ENCODE measurements around the gene ANKZF1.
"Not testable (repeated sequence)": the region's sequence is repeated elsewhere in the genome, so short reads cannot be mapped to it uniquely, and the experiment has no call there.

Gene ANKZF1

DNA sequence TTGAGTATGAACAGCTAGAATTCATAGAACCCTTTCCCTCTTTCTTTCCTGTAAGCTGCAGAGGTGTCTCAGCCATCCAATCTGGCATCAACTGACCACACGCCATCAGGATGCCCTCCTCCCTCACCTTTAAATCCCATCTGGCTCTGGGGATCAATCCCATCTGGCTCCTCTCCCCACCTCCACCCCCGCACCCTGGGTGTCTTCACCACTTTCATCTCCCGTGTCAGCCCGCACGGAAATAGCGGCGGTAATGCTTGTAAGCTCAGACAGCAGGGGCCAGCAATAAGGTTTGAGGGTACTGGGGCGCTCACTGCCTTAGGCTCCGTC, 22.9 kb downstream of the ANKZF1 start:
- H3K4me3 Mint-ChIP-seq = peak overlapping the region; percentile 87
- no peaks in the 10 kb centered on the region for H3K27me3 Mint-ChIP-seq
- DNase-seq (peak; percentile 43), ATAC-seq (no peak)
- no peaks in the 10 kb centered on the region for H3K9me3 Mint-ChIP-seq
- peaks cover 69% of the 10 kb centered on the region for H3K4me1 Mint-ChIP-seq
- peaks cover 52% of the 10 kb centered on the region for H3K36me3 Mint-ChIP-seq (ENCODE audit: low read depth)
- peak overlapping the region; percentile 92 for H3K27ac Mint-ChIP-seq

DNA sequence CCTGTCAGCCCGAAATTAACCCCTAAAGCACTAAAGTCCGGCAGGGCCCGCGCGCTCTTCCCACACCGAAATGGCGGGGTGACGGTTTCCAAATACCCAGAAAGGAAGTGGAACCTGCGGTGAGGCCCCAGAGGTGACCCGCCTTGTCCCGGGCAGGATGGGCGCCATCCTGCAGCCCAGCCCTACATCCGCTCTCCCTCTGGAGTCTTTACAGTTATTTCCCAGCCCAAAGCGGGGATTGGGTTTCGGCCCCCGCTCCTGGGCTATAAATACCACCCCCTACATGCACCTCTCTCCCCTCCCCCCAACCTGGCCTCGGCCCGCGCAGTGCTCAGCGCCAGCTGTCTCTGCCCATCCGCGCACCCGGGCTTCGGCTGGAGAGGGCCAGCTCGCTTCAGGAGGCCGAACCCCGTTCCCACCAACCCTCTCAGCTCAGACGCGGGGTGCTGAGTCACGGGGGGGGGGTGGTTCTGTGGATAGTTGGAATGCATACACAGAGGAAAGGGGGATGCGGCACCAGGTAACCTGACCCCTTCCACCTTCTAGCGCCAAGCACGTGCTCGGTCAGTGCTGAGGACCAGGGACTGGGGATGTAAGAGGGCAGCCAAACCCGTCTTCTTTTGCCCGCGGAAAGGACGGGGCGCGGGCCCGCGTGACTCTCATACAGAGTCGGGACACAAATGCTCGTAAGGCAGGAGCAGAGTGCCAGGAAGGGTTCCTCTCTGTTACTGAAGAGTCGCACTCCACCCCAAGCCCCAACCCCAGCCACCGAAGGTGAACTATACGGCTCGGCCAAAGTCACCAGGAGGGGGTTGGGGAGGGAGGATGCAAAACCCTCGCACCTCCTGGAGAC, 23.5 kb downstream of the ANKZF1 start, which contains the start of gene TUBA4B:
TSS of gene TUBA4B (plus strand) at position 344 of the 853 bp plus-strand sequence. CDS start at position 509, 165 bp downstream.
- Mint-ChIP-seq H3K36me3 (ENCODE audit: low read depth) (peaks cover 49% of the 10 kb centered on the region), H3K27me3 (no peaks in the 10 kb centered on the region), H3K27ac (peak within 1 kb of the TSS; percentile 92), H3K9me3 (no peaks in the 10 kb centered on the region), H3K4me3 (peak within 1 kb of the TSS; percentile 87), H3K4me1 (peaks cover 64% of the 10 kb centered on the region)
- ATAC-seq (peak; percentile 4), DNase-seq (peak; percentile 58)

DNA sequence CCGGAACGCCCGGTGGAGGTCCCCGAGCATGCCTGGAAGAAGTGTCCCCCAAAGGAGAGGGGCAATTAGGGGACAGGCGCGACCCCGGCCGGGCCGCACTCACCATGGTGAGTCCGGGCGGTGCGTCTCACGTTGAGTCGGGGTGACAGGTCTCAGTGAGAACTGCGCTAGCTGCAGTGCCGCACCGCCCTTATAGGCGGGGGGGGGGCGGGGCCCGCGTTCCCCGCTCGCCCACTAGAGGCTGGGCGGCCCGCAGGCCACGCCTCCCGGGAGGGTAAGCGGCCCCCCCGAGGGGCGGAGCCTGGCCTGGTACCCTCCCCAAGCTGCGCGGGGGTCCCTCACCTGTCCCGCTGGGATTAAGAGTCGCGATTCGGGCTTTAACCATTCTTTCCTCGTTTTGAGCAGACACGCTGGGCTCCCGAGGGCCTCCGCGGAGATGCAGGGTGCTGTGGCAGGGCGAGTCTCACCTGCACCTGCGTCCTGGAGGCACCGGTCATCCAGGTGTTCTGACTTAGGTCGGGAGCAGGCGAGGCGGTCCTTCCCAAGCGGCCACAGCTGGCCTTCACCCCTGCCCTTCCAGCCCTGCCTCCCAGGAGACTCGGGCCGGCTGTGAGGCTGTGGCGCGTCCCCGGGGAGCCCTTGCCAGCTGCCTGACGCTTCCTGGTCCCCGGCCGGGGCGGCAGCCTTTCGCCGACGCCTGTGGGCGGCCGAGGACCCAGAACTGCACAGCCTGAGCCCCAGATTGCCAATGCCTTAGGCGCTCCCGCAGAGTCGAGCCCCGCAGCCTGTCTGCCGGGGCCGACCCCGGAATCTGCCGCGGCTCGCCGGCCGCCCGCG, 24.4 kb downstream of the ANKZF1 start, which contains the start of gene TUBA4A:
TSS of gene TUBA4A (minus strand) at position 166 of the 837 bp plus-strand sequence. CDS start at position 106, 60 bp downstream.
- DNase-seq (peak; percentile 89), ATAC-seq (peak; percentile 56)
- peak within 1 kb of the TSS; percentile 98 for H3K27ac Mint-ChIP-seq
- H3K4me3 Mint-ChIP-seq = peak within 1 kb of the TSS; percentile 87
- no peaks in the 10 kb centered on the region for H3K27me3 Mint-ChIP-seq
- no peaks in the 10 kb centered on the region for H3K9me3 Mint-ChIP-seq
- peaks cover 56% of the 10 kb centered on the region for H3K4me1 Mint-ChIP-seq
- H3K36me3 Mint-ChIP-seq (ENCODE audit: low read depth) = peaks cover 42% of the 10 kb centered on the region

DNA sequence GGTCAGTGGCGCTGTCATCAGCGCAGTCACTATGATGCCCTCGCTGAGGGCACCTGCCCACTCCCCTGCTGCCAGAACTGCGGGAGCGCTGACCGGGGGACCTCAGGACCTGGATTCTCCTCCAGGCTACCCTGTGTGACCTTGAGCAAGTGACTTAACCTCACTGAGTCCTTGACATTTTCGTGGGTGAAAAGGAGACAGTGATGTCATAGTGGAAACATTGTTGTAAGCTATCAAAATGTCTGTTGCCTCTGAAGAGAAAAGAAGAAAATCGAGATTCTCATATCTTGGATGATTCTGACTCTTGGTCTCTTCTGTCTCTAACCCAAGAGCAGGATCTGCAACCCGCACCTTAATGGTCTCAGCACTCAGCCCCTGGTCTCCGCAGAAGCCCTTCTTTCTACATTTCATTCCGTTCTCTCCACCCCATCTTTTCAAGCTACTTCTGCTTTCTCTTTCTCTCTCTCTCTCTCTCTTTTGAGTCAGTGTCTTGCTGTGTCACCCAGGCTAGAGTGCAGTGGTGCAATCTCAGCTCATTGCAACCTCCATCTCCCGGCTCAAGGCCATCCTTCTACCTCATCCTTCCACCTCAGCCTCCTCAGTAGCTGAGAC, 25.1 kb downstream of the ANKZF1 start:
- peak overlapping the region; percentile 98 for H3K27ac Mint-ChIP-seq
- peaks cover 36% of the 10 kb centered on the region for H3K36me3 Mint-ChIP-seq (ENCODE audit: low read depth)
- DNase-seq (peak; percentile 33), ATAC-seq (peak; percentile 58)
- no peaks in the 10 kb centered on the region for H3K27me3 Mint-ChIP-seq
- H3K4me3 Mint-ChIP-seq = peak overlapping the region; percentile 87
- H3K4me1 Mint-ChIP-seq = peaks cover 49% of the 10 kb centered on the region
- no peaks in the 10 kb centered on the region for H3K9me3 Mint-ChIP-seq

DNA sequence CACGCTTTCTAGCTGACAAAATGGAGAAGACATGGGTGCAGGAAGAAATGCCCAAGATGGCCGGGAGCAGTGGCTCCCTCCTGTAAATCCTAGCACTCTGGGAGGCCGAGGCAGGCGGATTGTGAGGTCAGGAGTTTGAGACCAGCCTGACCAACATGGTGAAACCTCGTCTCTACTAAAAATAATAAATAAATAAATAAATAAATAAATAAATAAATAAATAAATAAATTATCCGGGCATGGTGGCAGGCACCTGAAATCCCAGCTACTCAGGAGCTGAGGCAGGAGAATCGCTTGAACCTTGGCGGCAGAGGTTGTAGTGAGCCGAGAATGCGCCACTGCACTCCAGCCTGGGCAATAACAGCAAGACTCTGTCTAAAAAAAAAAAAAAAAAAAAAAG, 29.3 kb downstream of the ANKZF1 start:
- H3K9me3 Mint-ChIP-seq; ATAC-seq; DNase-seq; H3K36me3 Mint-ChIP-seq (ENCODE audit: low read depth); H3K27me3 Mint-ChIP-seq; H3K4me3 Mint-ChIP-seq; H3K27ac Mint-ChIP-seq: not testable (repeated sequence)
- H3K4me1 Mint-ChIP-seq = peaks cover 26% of the 10 kb centered on the region

DNA sequence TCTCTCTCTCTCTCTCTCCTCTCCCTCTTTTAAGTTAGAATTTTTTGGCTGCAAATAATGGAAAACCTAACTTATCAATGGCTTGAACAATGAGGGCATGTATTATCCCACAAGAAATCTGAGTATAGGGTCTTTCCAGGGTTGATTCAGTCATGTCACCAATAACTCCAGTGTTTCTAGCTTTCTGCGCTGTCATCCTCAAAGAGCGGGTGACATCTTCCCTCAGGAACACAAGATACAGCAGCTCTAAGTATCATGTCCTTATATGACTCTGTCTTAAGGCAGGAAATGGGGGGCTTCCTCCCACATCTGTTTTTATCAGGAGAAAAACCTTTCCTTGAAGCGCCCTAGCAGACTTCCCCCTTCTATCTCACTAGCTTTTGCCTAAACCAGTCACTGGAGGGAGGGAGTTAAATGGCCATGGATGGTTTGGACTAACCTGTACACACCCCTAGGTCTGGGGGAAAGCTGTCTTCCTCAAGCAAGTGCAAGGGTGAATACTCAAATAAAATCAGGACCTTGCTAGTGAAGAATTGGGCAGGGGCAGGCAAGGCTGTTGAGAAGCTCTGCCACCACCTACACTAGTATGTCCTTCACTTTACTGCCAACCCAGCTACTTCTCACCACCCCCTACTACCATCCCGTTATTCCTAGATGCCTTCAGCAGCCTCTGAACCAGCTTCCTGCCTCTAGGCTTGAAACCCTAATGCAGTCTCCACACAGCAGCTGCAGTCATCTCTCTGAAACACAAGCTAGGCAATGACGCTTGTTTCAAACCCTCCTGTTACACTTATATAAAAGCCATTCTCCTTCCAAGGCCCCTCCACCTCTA, 31.6 kb downstream of the ANKZF1 start:
- no peak overlapping the region for H3K27ac Mint-ChIP-seq
- ATAC-seq (peak; percentile 17), DNase-seq (no peak)

DNA sequence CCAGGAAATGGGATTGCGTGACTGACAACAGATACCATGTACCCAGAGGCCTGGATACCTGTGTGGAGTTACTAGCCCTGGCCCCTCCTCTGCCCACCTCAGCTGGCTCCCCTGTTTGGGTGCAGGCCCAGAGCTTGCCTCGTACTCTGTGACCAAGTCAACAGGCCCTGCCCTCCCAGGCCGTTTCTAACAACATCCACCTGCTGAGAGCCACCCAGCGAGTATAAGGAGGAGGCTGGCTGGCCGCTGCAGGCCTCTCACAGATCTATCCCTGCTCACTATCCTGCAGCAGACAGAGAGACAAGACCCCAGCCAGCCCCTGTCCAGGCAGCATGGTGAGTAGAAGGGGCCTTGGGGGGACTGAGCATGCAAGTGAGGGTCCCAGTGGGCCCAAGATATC, 36.6 kb downstream of the ANKZF1 start:
- Mint-ChIP-seq H3K36me3 (ENCODE audit: low read depth) (no peaks in the 10 kb centered on the region), H3K9me3 (no peaks in the 10 kb centered on the region), H3K27me3 (no peaks in the 10 kb centered on the region), H3K4me1 (peaks cover under 1% of the 10 kb centered on the region), H3K4me3 (no peak overlapping the region), H3K27ac (no peak overlapping the region)
- DNase-seq (no peak), ATAC-seq (no peak)

More for the DNA sequence above, 31.6 kb downstream of the ANKZF1 start:
- H3K27me3 Mint-ChIP-seq = peaks cover 1% of the 10 kb centered on the region
- H3K36me3 Mint-ChIP-seq (ENCODE audit: low read depth) = no peaks in the 10 kb centered on the region
- no peaks in the 10 kb centered on the region for H3K9me3 Mint-ChIP-seq
- H3K4me3 Mint-ChIP-seq = no peak overlapping the region
- H3K4me1 Mint-ChIP-seq = peaks cover 11% of the 10 kb centered on the region

DNA sequence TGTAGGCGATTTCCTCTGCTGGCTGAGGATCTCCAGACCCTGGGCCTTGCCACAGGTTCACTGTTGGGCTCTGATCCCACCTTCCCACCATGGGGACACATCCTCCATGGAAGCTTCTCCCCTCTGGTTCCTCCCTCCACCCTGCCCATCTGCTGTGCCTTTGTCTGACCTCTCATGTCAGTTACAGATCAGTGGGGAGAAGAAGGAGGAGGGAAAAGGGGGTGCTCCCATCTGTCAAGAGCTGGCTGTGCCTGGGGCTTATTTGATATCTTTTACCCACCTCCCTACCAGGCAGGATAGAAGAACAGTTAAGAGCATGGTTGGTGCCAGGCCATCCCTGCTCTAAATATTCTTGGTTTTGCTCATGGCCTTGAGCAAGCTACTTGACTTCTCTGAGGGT, 37.3 kb downstream of the ANKZF1 start:
- Mint-ChIP-seq H3K4me3 (no peak overlapping the region), H3K27me3 (no peaks in the 10 kb centered on the region), H3K9me3 (no peaks in the 10 kb centered on the region), H3K4me1 (no peaks in the 10 kb centered on the region), H3K36me3 (ENCODE audit: low read depth) (no peaks in the 10 kb centered on the region), H3K27ac (no peak overlapping the region)
- no peak for ATAC-seq
- no peak for DNase-seq

DNA sequence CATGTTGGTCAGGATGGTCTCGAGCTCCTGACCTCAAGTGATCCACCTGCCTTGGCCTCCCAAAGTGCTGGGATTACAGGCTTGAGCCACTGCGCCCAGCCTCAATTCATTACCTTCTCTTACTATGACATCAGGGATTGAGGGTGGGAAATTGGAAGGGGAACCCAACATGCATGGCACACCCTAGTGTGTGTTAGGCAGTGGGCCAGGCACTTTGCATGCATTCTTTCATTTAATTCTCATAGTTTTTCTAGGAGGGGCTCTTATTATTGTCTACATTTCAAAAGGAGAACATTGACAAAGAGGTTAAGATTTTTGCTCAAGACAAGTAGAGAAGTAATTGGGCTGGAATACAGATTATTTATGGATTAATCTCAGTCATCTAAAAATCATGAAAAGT, 38.7 kb downstream of the ANKZF1 start:
- Mint-ChIP-seq H3K4me3 (no peak overlapping the region), H3K36me3 (ENCODE audit: low read depth) (no peaks in the 10 kb centered on the region), H3K4me1 (peaks cover 8% of the 10 kb centered on the region), H3K27me3 (no peaks in the 10 kb centered on the region), H3K9me3 (no peaks in the 10 kb centered on the region), H3K27ac (no peak overlapping the region)
- no peak for DNase-seq
- ATAC-seq = no peak

DNA sequence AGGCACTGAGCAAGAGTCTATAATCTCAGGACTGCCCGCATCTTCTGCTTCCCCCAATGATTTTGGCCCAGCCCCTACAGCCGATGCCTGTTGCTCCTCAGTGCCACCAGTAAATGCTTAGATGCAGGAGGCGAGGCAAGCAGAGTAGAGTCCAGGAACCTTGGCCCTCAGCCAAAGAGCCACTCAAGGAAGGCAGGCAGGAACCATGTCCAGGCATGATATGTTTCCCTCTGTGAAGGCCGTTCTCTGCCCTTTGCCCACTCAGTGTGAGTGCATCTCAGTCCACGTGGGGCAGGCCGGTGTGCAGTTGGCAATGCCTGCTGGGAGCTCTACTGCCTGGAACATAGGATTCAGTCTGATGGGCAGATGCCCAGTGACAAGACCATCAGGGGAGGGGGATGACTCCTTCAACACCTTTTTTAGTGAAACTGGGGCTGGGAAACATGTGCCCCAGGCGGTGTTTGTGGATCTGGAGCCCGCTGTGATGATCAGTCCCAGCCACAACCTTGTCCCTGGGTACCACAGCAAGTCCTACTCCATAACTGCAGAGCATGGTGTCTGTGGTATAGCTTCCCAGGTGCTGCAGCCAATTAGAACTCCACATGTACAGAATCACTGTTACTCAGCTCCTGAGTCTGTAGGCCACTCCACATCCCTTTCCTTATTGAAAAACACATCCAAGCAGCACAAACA, 39.9 kb downstream of the ANKZF1 start:
- Mint-ChIP-seq H3K4me1 (peaks cover 14% of the 10 kb centered on the region), H3K36me3 (ENCODE audit: low read depth) (no peaks in the 10 kb centered on the region), H3K9me3 (no peaks in the 10 kb centered on the region), H3K27ac (no peak overlapping the region), H3K27me3 (no peaks in the 10 kb centered on the region), H3K4me3 (no peak overlapping the region)
- ATAC-seq (no peak), DNase-seq (no peak)

DNA sequence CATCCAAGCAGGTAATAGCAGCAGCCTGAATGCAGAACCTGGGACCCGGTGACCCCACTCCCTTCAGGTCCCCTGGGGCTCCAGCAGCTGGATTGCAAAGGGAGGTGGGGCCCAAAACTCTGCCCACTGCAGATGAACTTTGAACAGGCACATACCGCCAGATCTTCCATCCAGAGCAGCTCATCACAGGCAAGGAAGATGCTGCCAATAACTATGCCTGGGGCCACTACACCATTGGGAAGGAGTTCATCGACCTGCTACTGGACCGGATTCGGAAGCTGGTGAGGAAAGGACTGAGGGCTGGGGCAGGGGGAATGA, 40.4 kb downstream of the ANKZF1 start:
- Mint-ChIP-seq H3K36me3 (ENCODE audit: low read depth) (no peaks in the 10 kb centered on the region), H3K27ac (no peak overlapping the region), H3K9me3 (no peaks in the 10 kb centered on the region), H3K27me3 (no peaks in the 10 kb centered on the region), H3K4me1 (peaks cover 14% of the 10 kb centered on the region), H3K4me3 (no peak overlapping the region)
- ATAC-seq (no peak), DNase-seq (no peak)

DNA sequence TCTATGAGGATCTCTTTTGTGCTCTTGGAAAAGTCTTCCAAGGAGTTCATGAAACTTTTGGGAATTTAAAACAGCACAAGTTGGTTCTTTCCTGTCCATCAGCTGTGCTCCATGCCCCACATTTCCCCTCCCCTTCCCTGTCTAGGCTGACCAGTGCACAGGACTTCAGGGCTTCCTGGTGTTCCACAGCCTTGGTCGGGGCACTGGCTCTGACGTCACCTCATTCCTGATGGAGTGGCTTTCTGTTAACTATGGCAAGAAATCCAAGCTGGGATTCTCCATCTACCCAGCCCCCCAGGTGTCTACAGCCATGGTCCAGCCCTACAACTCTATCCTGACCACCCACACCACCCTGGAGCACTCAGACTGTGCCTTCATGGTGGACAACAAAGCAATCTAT, 41.4 kb downstream of the ANKZF1 start:
- H3K36me3 Mint-ChIP-seq (ENCODE audit: low read depth) = no peaks in the 10 kb centered on the region
- H3K4me1 Mint-ChIP-seq = peaks cover 14% of the 10 kb centered on the region
- no peaks in the 10 kb centered on the region for H3K9me3 Mint-ChIP-seq
- no peak overlapping the region for H3K4me3 Mint-ChIP-seq
- ATAC-seq (no peak), DNase-seq (no peak)
- no peak overlapping the region for H3K27ac Mint-ChIP-seq
- H3K27me3 Mint-ChIP-seq = no peaks in the 10 kb centered on the region

DNA sequence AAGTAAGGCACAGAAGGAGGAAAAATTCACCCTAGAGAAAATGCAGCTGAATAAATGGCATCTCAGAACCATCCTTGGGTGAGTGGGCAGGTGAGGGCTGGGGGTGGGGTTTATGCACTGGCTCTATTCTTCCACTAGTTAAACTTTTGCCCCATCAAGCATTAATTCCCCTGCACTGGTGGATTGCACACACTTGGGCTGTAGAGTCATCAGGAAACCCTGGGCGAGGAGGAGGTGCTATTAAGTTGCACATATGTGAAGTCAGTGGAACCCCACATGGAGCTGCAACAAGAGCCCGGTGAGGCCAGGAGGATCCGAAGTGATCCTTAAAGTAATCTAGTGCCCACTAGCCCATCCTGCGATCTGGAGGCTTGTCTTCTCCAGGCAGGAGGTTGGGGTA, 42.8 kb downstream of the ANKZF1 start:
- no peaks in the 10 kb centered on the region for H3K36me3 Mint-ChIP-seq (ENCODE audit: low read depth)

More for the DNA sequence above, 42.8 kb downstream of the ANKZF1 start:
- H3K4me1 Mint-ChIP-seq = peaks cover 20% of the 10 kb centered on the region
- no peak overlapping the region for H3K27ac Mint-ChIP-seq
- H3K27me3 Mint-ChIP-seq = no peaks in the 10 kb centered on the region
- no peak overlapping the region for H3K4me3 Mint-ChIP-seq
- no peak for ATAC-seq
- DNase-seq = no peak
- no peaks in the 10 kb centered on the region for H3K9me3 Mint-ChIP-seq
